LoVo (cell line): ENCODE data around the gene ITGBL1.

Source experiments
- DNase-seq: peaks from one replicate; pipeline ENCODE4 v3.0.0-alpha.2; 2016; ENCODE audit warnings: low spot score

ITGBL1 gene

GRCh38 chr13:101565317-101565716 is 112.8 kb downstream of the ITGBL1 start:
- no peak for DNase-seq

GRCh38 chr13:101567841-101568240 is 115.4 kb downstream of the ITGBL1 start:
- DNase-seq = no peak

- no peak for DNase-seq
Observed at GRCh38 chr13:101569807-101570206, 117.3 kb downstream of the ITGBL1 start.

GRCh38 chr13:101570410-101570809 is 117.9 kb downstream of the ITGBL1 start:
- DNase-seq = no peak

- no peak for DNase-seq
Observed at GRCh38 chr13:101572456-101572855, 120.0 kb downstream of the ITGBL1 start.

GRCh38 chr13:101575581-101575980 is 123.1 kb downstream of the ITGBL1 start:
- no peak for DNase-seq

- no peak for DNase-seq
Observed at GRCh38 chr13:101576455-101576854, 124.0 kb downstream of the ITGBL1 start.

GRCh38 chr13:101576977-101577376 is 124.5 kb downstream of the ITGBL1 start:
- no peak for DNase-seq

GRCh38 chr13:101579281-101579802 is 126.9 kb downstream of the ITGBL1 start:
- no peak for DNase-seq

- no peak for DNase-seq
Observed at GRCh38 chr13:101584331-101584730, 131.9 kb downstream of the ITGBL1 start.

GRCh38 chr13:101590479-101590878 is 138.0 kb downstream of the ITGBL1 start:
- no peak for DNase-seq

GRCh38 chr13:101594936-101595335 is 142.5 kb downstream of the ITGBL1 start:
- DNase-seq = no peak

GRCh38 chr13:101596803-101597202 is 144.3 kb downstream of the ITGBL1 start:
- DNase-seq = no peak

GRCh38 chr13:101611491-101612475 is 159.3 kb downstream of the ITGBL1 start:
- no peak for DNase-seq

- no peak for DNase-seq
Observed at GRCh38 chr13:101612735-101613134, 160.3 kb downstream of the ITGBL1 start.

GRCh38 chr13:101614491-101614890 is 162.0 kb downstream of the ITGBL1 start:
- no peak for DNase-seq

- DNase-seq = no peak
Observed at GRCh38 chr13:101618440-101619187, 166.1 kb downstream of the ITGBL1 start.

- DNase-seq = no peak
Observed at GRCh38 chr13:101621099-101621498, 168.6 kb downstream of the ITGBL1 start.

- DNase-seq = no peak
Observed at GRCh38 chr13:101623470-101624209, 171.2 kb downstream of the ITGBL1 start.

- DNase-seq = no peak
Observed at GRCh38 chr13:101624210-101624922, 171.9 kb downstream of the ITGBL1 start.

GRCh38 chr13:101624981-101625380 is 172.5 kb downstream of the ITGBL1 start:
- DNase-seq = no peak
